AG04449 (cell line): ENCODE measurements around the gene UBE2G1.
"Not testable (repeated sequence)": the region's sequence is repeated elsewhere in the genome, so short reads cannot be mapped to it uniquely, and the experiment has no call there.

Experiments used
- CTCF ChIA-PET: fragments of 350-600 bp; formaldehyde crosslinking; extraction: SDS; loops from one replicate; lab custom pipeline; 2021; ENCODE audit warnings: antibody characterized with exemption; lab: Yijun Ruan, JAX
- POLR2A ChIA-PET: fragments of 400-600, 350-600 bp; formaldehyde crosslinking; extraction: SDS; loops from one replicate; lab custom pipeline; 2020; ENCODE audit warnings: antibody characterized with exemption, inconsistent platforms; lab: Yijun Ruan, JAX
- DNase-seq: peaks from one replicate; pipeline ENCODE4 v3.0.0-alpha.2; 2010; ENCODE audit warnings: low read depth, low spot score
- H3K4me3 ChIP-seq: 2 replicates; pipeline ENCODE4 v1.5.1; 2011; ENCODE audit warnings: low read depth, mild to moderate bottlenecking, control low read depth, low read length
- CTCF ChIP-seq: IDR thresholded peaks from one replicate; pipeline ENCODE4 v1.5.1; 2011; ENCODE audit warnings: mild to moderate bottlenecking, moderate library complexity, low read length, control low read depth, inconsistent platforms; ENCODE audit not compliant: insufficient read depth; ENCODE audit errors: missing control alignments

The UBE2G1 gene

GRCh38 chr17:4368341-4368740, 1.9 kb upstream of the UBE2G1 start:
- TF ChIP-seq CTCF = no peak
- CTCF ChIA-PET = no interaction called here
- no peak for DNase-seq
- POLR2A ChIA-PET = no interaction called here
- no peak overlapping the region for H3K4me3 ChIP-seq

GRCh38 chr17:4367177-4367576, 702 bp upstream of the UBE2G1 start:
- CTCF ChIA-PET = interaction anchor here (1.4 kb wide), 1 partner anchor 151 kb away, joined by 3 read pairs; no protein-coding TSS in a partner anchor
- H3K4me3 ChIP-seq, POLR2A ChIA-PET, DNase-seq: not testable (repeated sequence)

GRCh38 chr17:4365628-4366326, 698 bp downstream of the UBE2G1 start:
- peak overlapping the region; percentile 75 for H3K4me3 ChIP-seq
- POLR2A ChIA-PET = interaction anchor here (0.6 to 1.7 kb wide), 3 partner anchors 18 to 136 kb away, joined by 3 to 4 read pairs (median 4); no protein-coding TSS in a partner anchor
- CTCF ChIA-PET = interaction anchor here (0.6 to 1.4 kb wide), 4 partner anchors 11 to 149 kb away, joined by 3 to 4 read pairs (median 3); no protein-coding TSS in a partner anchor
- no peak for TF ChIP-seq CTCF
- no peak for DNase-seq

GRCh38 chr17:4365103-4365627, 1.3 kb downstream of the UBE2G1 start:
- TF ChIP-seq CTCF = no peak
- peak; percentile 21 for DNase-seq
- POLR2A ChIA-PET = interaction anchor here (1.7 kb wide), 1 partner anchor 35 kb away, joined by 4 read pairs; no protein-coding TSS in a partner anchor
- CTCF ChIA-PET = interaction anchor here (1.0 to 1.8 kb wide), 4 partner anchors 18 to 165 kb away, joined by 3 to 4 read pairs (median 4); no protein-coding TSS in a partner anchor
- peak overlapping the region; percentile 75 for H3K4me3 ChIP-seq

- ChIA-PET POLR2A (interaction anchor here (1.7 kb wide), 1 partner anchor 34 kb away, joined by 4 read pairs; no protein-coding TSS in a partner anchor), CTCF (interaction anchor here (0.9 to 1.8 kb wide), 4 partner anchors 17 to 164 kb away, joined by 3 to 4 read pairs (median 4); no protein-coding TSS in a partner anchor)
- H3K4me3 ChIP-seq = peak overlapping the region; percentile 75
- TF ChIP-seq CTCF = no peak
- no peak for DNase-seq
Observed at GRCh38 chr17:4364622-4365041, 1.8 kb downstream of the UBE2G1 start.

- no peak for TF ChIP-seq CTCF
- no peak for DNase-seq
- ChIA-PET POLR2A (no interaction called here), CTCF (interaction anchor here (0.8 kb wide), 1 partner anchor 146 kb away, joined by 3 read pairs; no protein-coding TSS in a partner anchor)
- H3K4me3 ChIP-seq = no peak overlapping the region
Observed at GRCh38 chr17:4362141-4362540, 4.3 kb downstream of the UBE2G1 start.
